ENCODE measurements around the gene MTHFS. TPM values are rescaled to one million over a fixed set of nuclear protein-coding genes. Genes with fewer than 3 reads are reported as not detected.
"Not testable (repeated sequence)": the region's sequence is repeated elsewhere in the genome, so short reads cannot be mapped to it uniquely, and the experiment has no call there.

The MTHFS gene
- polyA plus RNA-seq, 1 donor from 2014 or later: 61.3 TPM

- H3K36me3 Mint-ChIP-seq: peaks cover 9% of the 10 kb centered on the region
- H3K4me1 Mint-ChIP-seq: peaks cover 6 to 16% (median 15%) of the 10 kb centered on the region in 3 donors
- H3K4me3 Mint-ChIP-seq: peak overlapping the region; percentile 92 to 98 (median 94)
- no peaks in the 10 kb centered on the region for H3K27me3 Mint-ChIP-seq
- H3K27ac Mint-ChIP-seq: peak overlapping the region; percentile 93 to 99 (median 96)
- peaks cover 3 to 11% (median 7%) of the 10 kb centered on the region in 3 donors for H3K9me3 Mint-ChIP-seq
Measured at GRCh38 chr15:79923079-79923514, 26.3 kb upstream of the MTHFS start.

GRCh38 chr15:79922512-79923078, 25.8 kb upstream of the MTHFS start:
- Mint-ChIP-seq H3K27ac (peak overlapping the region; percentile 93 to 99 (median 96)), H3K36me3 (peaks cover 9% of the 10 kb centered on the region), H3K27me3 (no peaks in the 10 kb centered on the region), H3K9me3 (peaks cover 6 to 14% (median 10%) of the 10 kb centered on the region in 3 donors), H3K4me3 (peak overlapping the region; percentile 92 to 98 (median 94)), H3K4me1 (peaks cover 6 to 16% (median 15%) of the 10 kb centered on the region in 3 donors)

- Mint-ChIP-seq H3K9me3 (peaks cover 8 to 19% (median 17%) of the 10 kb centered on the region in 3 donors), H3K36me3 (peaks cover 12% of the 10 kb centered on the region), H3K27me3 (no peaks in the 10 kb centered on the region), H3K27ac (peak overlapping the region in 2 of 3 donors; percentile 7 to 35), H3K4me1 (peaks cover 6 to 16% (median 15%) of the 10 kb centered on the region in 3 donors), H3K4me3 (peak overlapping the region in 2 of 4 donors; percentile 6 to 70)
Measured at GRCh38 chr15:79919749-79920511, 23.1 kb upstream of the MTHFS start.

GRCh38 chr15:79919090-79919748, 22.4 kb upstream of the MTHFS start:
- no peaks in the 10 kb centered on the region for H3K27me3 Mint-ChIP-seq
- H3K36me3 Mint-ChIP-seq: peaks cover 12% of the 10 kb centered on the region
- H3K4me3 Mint-ChIP-seq: no peak overlapping the region
- H3K27ac Mint-ChIP-seq: no peak overlapping the region
- H3K4me1 Mint-ChIP-seq: peaks cover 5 to 16% (median 15%) of the 10 kb centered on the region in 3 donors
- peaks cover 12 to 22% (median 21%) of the 10 kb centered on the region in 3 donors for H3K9me3 Mint-ChIP-seq

- Mint-ChIP-seq H3K4me1 (peaks cover 0 to 13% (median 9%) of the 10 kb centered on the region in 3 donors), H3K27me3 (no peaks in the 10 kb centered on the region), H3K36me3 (peaks cover 15% of the 10 kb centered on the region), H3K27ac (no peak overlapping the region), H3K4me3 (no peak overlapping the region), H3K9me3 (peaks cover 14 to 28% (median 22%) of the 10 kb centered on the region in 3 donors)
Measured at GRCh38 chr15:79918278-79918677, 21.5 kb upstream of the MTHFS start.

GRCh38 chr15:79916502-79917132, 19.8 kb upstream of the MTHFS start:
- Mint-ChIP-seq H3K36me3 (peaks cover 16% of the 10 kb centered on the region), H3K27ac (no peak overlapping the region), H3K4me1 (peaks cover 0 to 4% (median 2%) of the 10 kb centered on the region in 3 donors), H3K9me3 (peaks cover 14 to 32% (median 22%) of the 10 kb centered on the region in 3 donors), H3K27me3 (no peaks in the 10 kb centered on the region), H3K4me3 (peak overlapping the region in 1 of 4 donors; percentile 68)

GRCh38 chr15:79915776-79916501, 19.1 kb upstream of the MTHFS start:
- Mint-ChIP-seq H3K27ac (peak overlapping the region in 1 of 3 donors; percentile 16), H3K9me3 (peaks cover 11 to 29% (median 18%) of the 10 kb centered on the region in 3 donors), H3K36me3 (peaks cover 12% of the 10 kb centered on the region)
- H3K4me1 Mint-ChIP-seq, H3K27me3 Mint-ChIP-seq, H3K4me3 Mint-ChIP-seq: not testable (repeated sequence)

GRCh38 chr15:79914728-79915127, 17.9 kb upstream of the MTHFS start:
- Mint-ChIP-seq H3K9me3 (peaks cover 11 to 35% (median 22%) of the 10 kb centered on the region in 3 donors), H3K4me1 (peaks cover 8 to 11% (median 10%) of the 10 kb centered on the region in 3 donors), H3K36me3 (peaks cover 12% of the 10 kb centered on the region), H3K27me3 (no peaks in the 10 kb centered on the region), H3K4me3 (no peak overlapping the region), H3K27ac (no peak overlapping the region)

GRCh38 chr15:79909556-79910335, 12.9 kb upstream of the MTHFS start:
- not testable (repeated sequence) for H3K36me3 Mint-ChIP-seq, H3K27me3 Mint-ChIP-seq
- H3K27ac Mint-ChIP-seq: peak overlapping the region in 2 of 3 donors; percentile 40 to 92
- peak overlapping the region; percentile 14 to 82 (median 64) for H3K4me3 Mint-ChIP-seq
- H3K4me1 Mint-ChIP-seq: peaks cover 12 to 14% (median 13%) of the 10 kb centered on the region in 3 donors
- H3K9me3 Mint-ChIP-seq: peaks cover 6 to 23% (median 10%) of the 10 kb centered on the region in 3 donors

- no peak overlapping the region for H3K4me3 Mint-ChIP-seq
- no peak overlapping the region for H3K27ac Mint-ChIP-seq
- no peaks in the 10 kb centered on the region for H3K27me3 Mint-ChIP-seq
- peaks cover 0 to 1% (median 0%) of the 10 kb centered on the region in 3 donors for H3K9me3 Mint-ChIP-seq
- peaks cover 2% of the 10 kb centered on the region for H3K36me3 Mint-ChIP-seq
- H3K4me1 Mint-ChIP-seq: peaks cover 8 to 18% (median 18%) of the 10 kb centered on the region in 3 donors
Measured at GRCh38 chr15:79904271-79904670, 7.5 kb upstream of the MTHFS start.

GRCh38 chr15:79903626-79904025, 6.8 kb upstream of the MTHFS start:
- peaks cover 2% of the 10 kb centered on the region for H3K36me3 Mint-ChIP-seq
- H3K27me3 Mint-ChIP-seq: no peaks in the 10 kb centered on the region
- peaks cover 8 to 18% (median 16%) of the 10 kb centered on the region in 3 donors for H3K4me1 Mint-ChIP-seq
- no peak overlapping the region for H3K27ac Mint-ChIP-seq
- H3K9me3 Mint-ChIP-seq: no peaks in the 10 kb centered on the region
- no peak overlapping the region for H3K4me3 Mint-ChIP-seq

- no peaks in the 10 kb centered on the region for H3K27me3 Mint-ChIP-seq
- peaks cover 2% of the 10 kb centered on the region for H3K36me3 Mint-ChIP-seq
- no peak overlapping the region for H3K4me3 Mint-ChIP-seq
- H3K4me1 Mint-ChIP-seq: peaks cover 8 to 19% (median 16%) of the 10 kb centered on the region in 3 donors
- H3K27ac Mint-ChIP-seq: peak overlapping the region in 1 of 3 donors; percentile 60
- no peaks in the 10 kb centered on the region for H3K9me3 Mint-ChIP-seq
Measured at GRCh38 chr15:79903144-79903543, 6.3 kb upstream of the MTHFS start.

GRCh38 chr15:79901958-79902357, 5.1 kb upstream of the MTHFS start:
- peaks cover 16 to 28% (median 25%) of the 10 kb centered on the region in 3 donors for H3K4me1 Mint-ChIP-seq
- H3K9me3 Mint-ChIP-seq: no peaks in the 10 kb centered on the region
- no peak overlapping the region for H3K27ac Mint-ChIP-seq
- H3K4me3 Mint-ChIP-seq: no peak overlapping the region
- H3K27me3 Mint-ChIP-seq: no peaks in the 10 kb centered on the region
- H3K36me3 Mint-ChIP-seq: peaks cover 2% of the 10 kb centered on the region

Data from IgD-negative memory B cell (primary cell).